GM19452 (cell line): ENCODE measurements around the gene PLCG1.
A peak's percentile ranks its signal among the peaks of the same experiment; 100 is the strongest.

Experiments
- ATAC-seq: cut with Tn5 transposase; IDR thresholded peaks from one replicate; pipeline ENCODE4 v1.9.1; 2021; ENCODE audit not compliant: unreplicated experiment

PLCG1 gene

GRCh38 chr20:41165001-41165882, 27.9 kb downstream of the PLCG1 start:
- ATAC-seq, result no peak

- no peak for ATAC-seq
These were observed 29.1 kb downstream of the PLCG1 start for GRCh38 chr20:41166201-41167117.

- no peak for ATAC-seq
These were observed 29.8 kb downstream of the PLCG1 start for GRCh38 chr20:41167118-41167470.

- ATAC-seq, result peak; percentile 74
These were observed 30.3 kb downstream of the PLCG1 start for GRCh38 chr20:41167481-41168253.

- ATAC-seq, result no peak
These were observed 31.2 kb downstream of the PLCG1 start for GRCh38 chr20:41168281-41169161.

- no peak for ATAC-seq
These were observed 31.9 kb downstream of the PLCG1 start for GRCh38 chr20:41169162-41169690.

- ATAC-seq, result no peak
These were observed 32.5 kb downstream of the PLCG1 start for GRCh38 chr20:41169791-41170351.

- ATAC-seq, result no peak
These were observed 33.2 kb downstream of the PLCG1 start for GRCh38 chr20:41170386-41171105.

GRCh38 chr20:41171736-41172295, 34.5 kb downstream of the PLCG1 start:
- ATAC-seq, result no peak

- ATAC-seq, result no peak
These were observed 35.2 kb downstream of the PLCG1 start for GRCh38 chr20:41172296-41173140.

- ATAC-seq, result no peak
These were observed 35.9 kb downstream of the PLCG1 start for GRCh38 chr20:41173161-41173721.

GRCh38 chr20:41173791-41174341, 36.5 kb downstream of the PLCG1 start:
- no peak for ATAC-seq

GRCh38 chr20:41174373-41174772, 37.0 kb downstream of the PLCG1 start:
- no peak for ATAC-seq

GRCh38 chr20:41174782-41175181, 37.4 kb downstream of the PLCG1 start:
- ATAC-seq, result no peak

GRCh38 chr20:41175201-41175651, 37.9 kb downstream of the PLCG1 start:
- ATAC-seq, result no peak

GRCh38 chr20:41175727-41176330, 38.5 kb downstream of the PLCG1 start:
- ATAC-seq, result no peak
